SK-N-MC (cell line): ENCODE data around the gene ASH1L.

ENCODE experiments used
- EZH2 ChIP-seq: fragments of 200-600 bp; sonication (generic); IDR thresholded peaks from one replicate; pipeline ENCODE4 v1.6.1; 2017; ENCODE audit warnings: antibody characterized with exemption
- POLR2AphosphoS5 ChIP-seq: IDR thresholded peaks from 2 replicates; pipeline ENCODE4 v1.6.1; 2012; ENCODE audit warnings: mild to moderate bottlenecking, low read depth, low read length, borderline replicate concordance

GRCh38 chr1:155471891-155472290 lies 90.7 kb downstream of the ASH1L start:
- TF ChIP-seq POLR2AphosphoS5, result no peak
- no peak for TF ChIP-seq EZH2
